Colonic mucosa (tissue), 4 donors: ENCODE measurements around the gene CFAP54. TPM values are rescaled to one million over a fixed set of nuclear protein-coding genes. Genes with fewer than 3 reads are reported as not detected.
"Not testable (repeated sequence)": the region's sequence is repeated elsewhere in the genome, so short reads cannot be mapped to it uniquely, and the experiment has no call there.

Experiments used
- DNase-seq: peaks from one replicate; pipeline ENCODE4 v3.0.0-alpha.2; 2020
- H3K27ac ChIP-seq: fragments of 200-600 bp; one replicate; pipeline ENCODE4 v1.8.0; 2021
- H3K27me3 ChIP-seq: fragments of 200-600 bp; one replicate; pipeline ENCODE4 v1.8.0; 2021
- H3K36me3 ChIP-seq: fragments of 200-600 bp; one replicate; pipeline ENCODE4 v1.8.0; 2021
- H3K4me1 ChIP-seq: fragments of 200-600 bp; one replicate; pipeline ENCODE4 v1.8.0; 2021; ENCODE audit warnings: mild to moderate bottlenecking
- H3K4me3 ChIP-seq: fragments of 200-600 bp; one replicate; pipeline ENCODE4 v1.8.0; 2021
- H3K9ac ChIP-seq, 2 donors: one replicate each; pipeline ENCODE4 v1.7.0; 2013; ENCODE audit warnings: control low read depth in 2 of 2, low read depth in 2 of 2, low read length in 2 of 2
- H3K9me3 ChIP-seq: fragments of 200-600 bp; one replicate; pipeline ENCODE4 v1.8.0; 2021
- CTCF ChIP-seq: fragments of 200-600 bp; IDR thresholded peaks from one replicate; pipeline ENCODE4 v1.8.0; 2022; ENCODE audit warnings: antibody characterized with exemption, mild to moderate bottlenecking
- intact Hi-C: fragments of 100-400 bp; cut with DNase I; formaldehyde crosslinking; loops from one replicate; pipeline ENCODE4 v1.14.1; 2022
- total RNA-seq, 2 donors: library from RNA; stranded (reverse); fragmentation: NEBNext Ultra II Directional in 1 of 2; extraction: Animal tissue kit (Norgen Biotek cat#: 25700) in 1 of 2; gene quantifications; one replicate each; pipeline ENCODE4 v1.2.1, GENCODE V29; 2021
- donor health status: healthy.
- donor health status: DM: no; HTN: no; CAD: no.
- donor health status: DM: no; HTN: no; CAD: no.

CFAP54 gene
- total RNA-seq, 2 donors from 2014 or later: 0.32 TPM

- intact Hi-C loops: no loop called here
- no peak for DNase-seq
These were observed 81.9 kb downstream of the CFAP54 start for GRCh38 chr12:96571101-96571862.

GRCh38 chr12:96578526-96579125 lies 89.2 kb downstream of the CFAP54 start:
- H3K36me3 ChIP-seq: no peaks in the 10 kb centered on the region
- no peaks in the 10 kb centered on the region for H3K27me3 ChIP-seq
- H3K9me3 ChIP-seq: no peaks in the 10 kb centered on the region
- TF ChIP-seq CTCF: peak; percentile 43
- no peak overlapping the region for H3K27ac ChIP-seq
- no peaks in the 10 kb centered on the region for H3K4me1 ChIP-seq
- no peak for DNase-seq
- intact Hi-C loops: loop anchor here (5.0 kb wide), 2 partner anchors 409 to 729 kb away; no protein-coding TSS in a partner anchor
- no peak overlapping the region for H3K4me3 ChIP-seq
- no peak overlapping the region for H3K9ac ChIP-seq

More at GRCh38 chr12:96571101-96571862, 81.9 kb downstream of the CFAP54 start:
- TF ChIP-seq CTCF: no peak
- Histone ChIP-seq H3K27me3 (no peaks in the 10 kb centered on the region), H3K4me1 (no peaks in the 10 kb centered on the region), H3K4me3 (no peak overlapping the region), H3K36me3 (no peaks in the 10 kb centered on the region), H3K27ac (no peak overlapping the region), H3K9me3 (no peaks in the 10 kb centered on the region), H3K9ac (no peak overlapping the region)

- intact Hi-C loops: no loop called here
- no peak for DNase-seq
- Histone ChIP-seq H3K27me3 (no peaks in the 10 kb centered on the region), H3K9me3 (no peaks in the 10 kb centered on the region), H3K9ac (no peak overlapping the region), H3K4me1 (no peaks in the 10 kb centered on the region), H3K27ac (no peak overlapping the region), H3K36me3 (no peaks in the 10 kb centered on the region), H3K4me3 (no peak overlapping the region)
- TF ChIP-seq CTCF: no peak
These were observed 96.6 kb downstream of the CFAP54 start for GRCh38 chr12:96585977-96586376.

- H3K4me1 ChIP-seq: no peaks in the 10 kb centered on the region
- intact Hi-C loops: no loop called here
- H3K36me3 ChIP-seq: no peaks in the 10 kb centered on the region
- no peaks in the 10 kb centered on the region for H3K9me3 ChIP-seq
- no peaks in the 10 kb centered on the region for H3K27me3 ChIP-seq
- H3K9ac ChIP-seq: no peak overlapping the region
- no peak overlapping the region for H3K27ac ChIP-seq
- TF ChIP-seq CTCF: no peak
- no peak for DNase-seq
- H3K4me3 ChIP-seq: no peak overlapping the region
These were observed 98.3 kb downstream of the CFAP54 start for GRCh38 chr12:96587691-96588090.

GRCh38 chr12:96590970-96591369 lies 101.6 kb downstream of the CFAP54 start:
- Histone ChIP-seq H3K36me3 (no peaks in the 10 kb centered on the region), H3K27ac (no peak overlapping the region), H3K27me3 (no peaks in the 10 kb centered on the region), H3K4me1 (no peaks in the 10 kb centered on the region), H3K9me3 (no peaks in the 10 kb centered on the region), H3K9ac (no peak overlapping the region), H3K4me3 (no peak overlapping the region)
- no peak for TF ChIP-seq CTCF
- intact Hi-C loops: no loop called here
- no peak for DNase-seq

- H3K27ac ChIP-seq, H3K27me3 ChIP-seq, DNase-seq: not testable (repeated sequence)
These were observed 115.0 kb downstream of the CFAP54 start for GRCh38 chr12:96604374-96604773.

More at GRCh38 chr12:96604374-96604773, 115.0 kb downstream of the CFAP54 start:
- H3K36me3 ChIP-seq, H3K9me3 ChIP-seq, H3K4me1 ChIP-seq, H3K9ac ChIP-seq, intact Hi-C loops, H3K4me3 ChIP-seq: not testable (repeated sequence)
